HepG2 (cell line): Measurements from ENCODE around the gene PLXND1. TPM values are rescaled to one million over a fixed set of nuclear protein-coding genes. Genes with fewer than 3 reads are reported as not detected.

Experiments
- NFE2L2 ChIP-seq: fragments of 150-350 bp; IDR thresholded peaks from 2 replicates; pipeline ENCODE4 v1.6.1; 2014; ENCODE audit warnings: low read length
- SP2 ChIP-seq: sonication (generic); formaldehyde crosslinking; IDR thresholded peaks from 2 replicates; pipeline ENCODE4 v1.5.1; 2020; ENCODE audit warnings: mild to moderate bottlenecking, missing genetic modification reagents
- U2AF1 ChIP-seq: fragments of 200-400 bp; formaldehyde crosslinking; optimal IDR thresholded peaks from 2 replicates; pipeline ENCODE3; 2017; ENCODE audit warnings: mild to moderate bottlenecking, low read depth, low read length
- ZNF44 ChIP-seq: sonication (generic); formaldehyde crosslinking; IDR thresholded peaks from 2 replicates; pipeline ENCODE4 v1.5.1; 2020; ENCODE audit warnings: mild to moderate bottlenecking, missing genetic modification reagents
- polyA plus RNA-seq, 8 experiments: library from polyadenylated mRNA; depleted of rRNA in 3 of 8; stranded (reverse) in 7 of 8; unstranded in 1 of 8; fragments of >200 nt; fragmentation: Illumina TruSeq in 4 of 8; extraction: Trizol in 4 of 8; gene quantifications; 2 replicates each; pipeline versions ENCODE4 v1.2.1 to v1.2.3, GENCODE V29; 2011 to 2016; ENCODE audit warnings: low read depth in 4 of 8, missing spikeins in 1 of 8, mixed read lengths in 1 of 8; ENCODE audit not compliant: insufficient read depth in 1 of 8
- total RNA-seq, 5 experiments: library from RNA; depleted of rRNA; stranded (reverse); fragments of >200 nt; fragmentation: Illumina TruSeq; extraction: Trizol; gene quantifications; 2 replicates each; pipeline ENCODE4 v1.2.3, GENCODE V29; 2016; ENCODE audit warnings: low read depth in 1 of 5
- TF ChIP-seq, protein P1 (sequence below): sonication (generic); formaldehyde crosslinking; IDR thresholded peaks from 2 replicates; pipeline ENCODE4 v1.8.0; 2022; ENCODE audit warnings: mild to moderate bottlenecking, missing genetic modification reagents; ENCODE audit not compliant: insufficient replicate concordance
- TF ChIP-seq, protein P2 (sequence below): sonication (generic); formaldehyde crosslinking; IDR thresholded peaks from 2 replicates; pipeline ENCODE4 v1.4.0; 2020; ENCODE audit warnings: mild to moderate bottlenecking, missing genetic modification reagents
- TF ChIP-seq, protein P3 (sequence below), 2 experiments: sonication (generic) in 1 of 2; formaldehyde crosslinking in 1 of 2; IDR thresholded peaks; 2 replicates each; pipeline versions ENCODE4 v1.5.1 to v1.6.1; 2011 to 2020; ENCODE audit warnings: borderline replicate concordance in 1 of 2, low read depth in 1 of 2, low read length in 1 of 2, mild to moderate bottlenecking in 1 of 2, missing genetic modification reagents in 1 of 2, moderate library complexity in 1 of 2
- TF ChIP-seq, protein P4 (sequence below): sonication (generic); formaldehyde crosslinking; IDR thresholded peaks from 2 replicates; pipeline ENCODE4 v1.8.0; 2022; ENCODE audit warnings: missing genetic modification reagents, mild to moderate bottlenecking, borderline replicate concordance

PLXND1 gene
- total and polyA plus RNA-seq, 2 of the 13 experiments (the other 11 are each of a cell fraction or from before 2014, with no cell fraction given): 15.9 to 42.0 TPM

DNA sequence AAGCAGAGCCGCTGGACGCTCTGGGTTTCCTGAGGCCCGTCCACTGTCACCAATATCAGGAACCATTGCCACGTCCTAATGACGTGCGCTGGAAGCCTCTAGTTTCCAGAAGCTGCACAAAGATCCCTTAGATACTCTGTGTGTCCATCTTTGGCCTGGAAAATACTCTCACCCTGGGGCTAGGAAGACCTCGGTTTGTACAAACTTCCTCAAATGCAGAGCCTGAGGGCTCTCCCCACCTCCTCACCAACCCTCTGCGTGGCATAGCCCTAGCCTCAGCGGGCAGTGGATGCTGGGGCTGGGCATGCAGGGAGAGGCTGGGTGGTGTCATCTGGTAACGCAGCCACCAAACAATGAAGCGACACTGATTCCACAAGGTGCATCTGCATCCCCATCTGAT, 74.8 kb downstream of the PLXND1 start (continued):
- TF ChIP-seq, protein P1, sequence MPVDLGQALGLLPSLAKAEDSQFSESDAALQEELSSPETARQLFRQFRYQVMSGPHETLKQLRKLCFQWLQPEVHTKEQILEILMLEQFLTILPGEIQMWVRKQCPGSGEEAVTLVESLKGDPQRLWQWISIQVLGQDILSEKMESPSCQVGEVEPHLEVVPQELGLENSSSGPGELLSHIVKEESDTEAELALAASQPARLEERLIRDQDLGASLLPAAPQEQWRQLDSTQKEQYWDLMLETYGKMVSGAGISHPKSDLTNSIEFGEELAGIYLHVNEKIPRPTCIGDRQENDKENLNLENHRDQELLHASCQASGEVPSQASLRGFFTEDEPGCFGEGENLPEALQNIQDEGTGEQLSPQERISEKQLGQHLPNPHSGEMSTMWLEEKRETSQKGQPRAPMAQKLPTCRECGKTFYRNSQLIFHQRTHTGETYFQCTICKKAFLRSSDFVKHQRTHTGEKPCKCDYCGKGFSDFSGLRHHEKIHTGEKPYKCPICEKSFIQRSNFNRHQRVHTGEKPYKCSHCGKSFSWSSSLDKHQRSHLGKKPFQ (CRISPR knock-in tag): no peak
- TF ChIP-seq, protein P2, sequence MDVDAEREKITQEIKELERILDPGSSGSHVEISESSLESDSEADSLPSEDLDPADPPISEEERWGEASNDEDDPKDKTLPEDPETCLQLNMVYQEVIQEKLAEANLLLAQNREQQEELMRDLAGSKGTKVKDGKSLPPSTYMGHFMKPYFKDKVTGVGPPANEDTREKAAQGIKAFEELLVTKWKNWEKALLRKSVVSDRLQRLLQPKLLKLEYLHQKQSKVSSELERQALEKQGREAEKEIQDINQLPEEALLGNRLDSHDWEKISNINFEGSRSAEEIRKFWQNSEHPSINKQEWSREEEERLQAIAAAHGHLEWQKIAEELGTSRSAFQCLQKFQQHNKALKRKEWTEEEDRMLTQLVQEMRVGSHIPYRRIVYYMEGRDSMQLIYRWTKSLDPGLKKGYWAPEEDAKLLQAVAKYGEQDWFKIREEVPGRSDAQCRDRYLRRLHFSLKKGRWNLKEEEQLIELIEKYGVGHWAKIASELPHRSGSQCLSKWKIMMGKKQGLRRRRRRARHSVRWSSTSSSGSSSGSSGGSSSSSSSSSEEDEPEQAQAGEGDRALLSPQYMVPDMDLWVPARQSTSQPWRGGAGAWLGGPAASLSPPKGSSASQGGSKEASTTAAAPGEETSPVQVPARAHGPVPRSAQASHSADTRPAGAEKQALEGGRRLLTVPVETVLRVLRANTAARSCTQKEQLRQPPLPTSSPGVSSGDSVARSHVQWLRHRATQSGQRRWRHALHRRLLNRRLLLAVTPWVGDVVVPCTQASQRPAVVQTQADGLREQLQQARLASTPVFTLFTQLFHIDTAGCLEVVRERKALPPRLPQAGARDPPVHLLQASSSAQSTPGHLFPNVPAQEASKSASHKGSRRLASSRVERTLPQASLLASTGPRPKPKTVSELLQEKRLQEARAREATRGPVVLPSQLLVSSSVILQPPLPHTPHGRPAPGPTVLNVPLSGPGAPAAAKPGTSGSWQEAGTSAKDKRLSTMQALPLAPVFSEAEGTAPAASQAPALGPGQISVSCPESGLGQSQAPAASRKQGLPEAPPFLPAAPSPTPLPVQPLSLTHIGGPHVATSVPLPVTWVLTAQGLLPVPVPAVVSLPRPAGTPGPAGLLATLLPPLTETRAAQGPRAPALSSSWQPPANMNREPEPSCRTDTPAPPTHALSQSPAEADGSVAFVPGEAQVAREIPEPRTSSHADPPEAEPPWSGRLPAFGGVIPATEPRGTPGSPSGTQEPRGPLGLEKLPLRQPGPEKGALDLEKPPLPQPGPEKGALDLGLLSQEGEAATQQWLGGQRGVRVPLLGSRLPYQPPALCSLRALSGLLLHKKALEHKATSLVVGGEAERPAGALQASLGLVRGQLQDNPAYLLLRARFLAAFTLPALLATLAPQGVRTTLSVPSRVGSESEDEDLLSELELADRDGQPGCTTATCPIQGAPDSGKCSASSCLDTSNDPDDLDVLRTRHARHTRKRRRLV (CRISPR knock-in tag): no peak
- no peak for TF ChIP-seq ZNF44 (CRISPR knock-in tag)
- no peak for TF ChIP-seq U2AF1
- no peak for TF ChIP-seq NFE2L2
- TF ChIP-seq, protein P3, sequence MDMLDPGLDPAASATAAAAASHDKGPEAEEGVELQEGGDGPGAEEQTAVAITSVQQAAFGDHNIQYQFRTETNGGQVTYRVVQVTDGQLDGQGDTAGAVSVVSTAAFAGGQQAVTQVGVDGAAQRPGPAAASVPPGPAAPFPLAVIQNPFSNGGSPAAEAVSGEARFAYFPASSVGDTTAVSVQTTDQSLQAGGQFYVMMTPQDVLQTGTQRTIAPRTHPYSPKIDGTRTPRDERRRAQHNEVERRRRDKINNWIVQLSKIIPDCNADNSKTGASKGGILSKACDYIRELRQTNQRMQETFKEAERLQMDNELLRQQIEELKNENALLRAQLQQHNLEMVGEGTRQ (IDR thresholded peaks at IDR 0.05; ENCODE audit: low read depth, low read length): no peak
- TF ChIP-seq, protein P3 (CRISPR knock-in tag; IDR thresholded peaks at IDR 0.05; ENCODE audit: borderline replicate concordance): no peak
- no peak for TF ChIP-seq SP2
- TF ChIP-seq, protein P4, sequence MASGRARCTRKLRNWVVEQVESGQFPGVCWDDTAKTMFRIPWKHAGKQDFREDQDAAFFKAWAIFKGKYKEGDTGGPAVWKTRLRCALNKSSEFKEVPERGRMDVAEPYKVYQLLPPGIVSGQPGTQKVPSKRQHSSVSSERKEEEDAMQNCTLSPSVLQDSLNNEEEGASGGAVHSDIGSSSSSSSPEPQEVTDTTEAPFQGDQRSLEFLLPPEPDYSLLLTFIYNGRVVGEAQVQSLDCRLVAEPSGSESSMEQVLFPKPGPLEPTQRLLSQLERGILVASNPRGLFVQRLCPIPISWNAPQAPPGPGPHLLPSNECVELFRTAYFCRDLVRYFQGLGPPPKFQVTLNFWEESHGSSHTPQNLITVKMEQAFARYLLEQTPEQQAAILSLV (CRISPR knock-in tag): no peak
